ENCODE results near the gene TTC29. TPM values are rescaled to one million over a fixed set of nuclear protein-coding genes. Genes with fewer than 3 reads are reported as not detected.

Gene TTC29
- total and polyA plus RNA-seq, 2 donors (not counting 1 experiment from before 2014, with no cell fraction given) = not detected

DNA sequence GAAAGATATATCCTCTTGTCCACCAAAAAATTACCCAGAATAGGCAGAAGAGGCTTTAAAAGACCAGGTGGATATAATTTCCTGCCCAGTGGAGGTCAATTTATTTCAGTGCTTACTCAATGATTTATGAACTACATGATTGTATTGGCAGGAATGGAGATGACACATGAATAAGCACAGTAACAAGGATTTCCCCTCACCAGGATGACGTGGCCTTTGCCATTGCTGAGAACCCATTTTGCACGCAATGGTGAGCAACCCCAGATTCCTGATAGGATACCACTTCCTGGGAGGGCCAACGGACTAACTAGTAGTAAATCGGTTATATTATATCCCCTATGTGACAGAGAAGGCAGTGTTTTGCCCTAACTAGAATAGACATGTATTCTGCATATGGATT lies 11.6 kb upstream of the TTC29 start:
- Histone ChIP-seq H3K36me3 (replicated peaks in 1 of 2; ENCODE audit: control extremely low read depth in 1 of 2, control insufficient read depth in 1 of 2, extremely low read depth in 1 of 2, insufficient read depth in 2 of 2, low read length in 1 of 2) (no peaks in the 10 kb centered on the region), H3K4me2 (replicated peaks; ENCODE audit: low read depth, low read length, poor library complexity, severe bottlenecking) (no peak overlapping the region), H3K27me3 (replicated peaks in 1 of 4; ENCODE audit: control extremely low read depth in 1 of 4, control insufficient read depth in 3 of 4, insufficient read depth in 4 of 4, low read length in 3 of 4) (peaks cover 0 to 5% (median 0%) of the 10 kb centered on the region in 4 experiments), H4K20me1 (ENCODE audit: control insufficient read depth, insufficient read depth, low read length, poor library complexity, severe bottlenecking) (no peaks in the 10 kb centered on the region), H2AFZ (ENCODE audit: insufficient read depth, low read depth, low read length, poor library complexity, severe bottlenecking) (no peak overlapping the region), H3K27ac (ENCODE audit: low read length in 2 of 2) (no peak overlapping the region), H3K4me1 (ENCODE audit: control insufficient read depth in 2 of 2, insufficient read depth in 2 of 2, low read length in 2 of 2) (no peaks in the 10 kb centered on the region), H3K9ac (ENCODE audit: low read length) (no peak overlapping the region), H3K79me2 (ENCODE audit: control insufficient read depth, insufficient read depth, low read length) (no peaks in the 10 kb centered on the region), H3K9me3 (ENCODE audit: control extremely low read depth in 1 of 3, control insufficient read depth in 2 of 3, insufficient read depth in 1 of 3, low read length in 2 of 3) (no peaks in the 10 kb centered on the region), H3K4me3 (ENCODE audit: control extremely low read depth in 1 of 5, extremely low read depth in 1 of 5, insufficient read depth in 1 of 5, low read depth in 2 of 5, low read length in 4 of 5) (no peak overlapping the region)
- 69% methylated on average over 2 of the region's 4 CpGs for WGBS (ENCODE audit: insufficient coverage)
- no peak for DNase-seq
- intact Hi-C loops (cut with micrococcal nuclease) = no loop called here
- Mint-ChIP-seq H3K27ac (no peak overlapping the region), H3K4me1 (no peaks in the 10 kb centered on the region), H3K27me3 (peaks cover 34% of the 10 kb centered on the region), H3K4me3 (no peak overlapping the region), H3K9me3 (ENCODE audit: insufficient read depth) (no peaks in the 10 kb centered on the region)
- ATAC-seq (ENCODE audit: low read depth) = no peak
- no peak for TF ChIP-seq EZH2 (IDR thresholded peaks at IDR 0.05; ENCODE audit: borderline replicate concordance, insufficient read depth, low read depth, low read length, poor library complexity, severe bottlenecking)
- TF ChIP-seq, protein P1, sequence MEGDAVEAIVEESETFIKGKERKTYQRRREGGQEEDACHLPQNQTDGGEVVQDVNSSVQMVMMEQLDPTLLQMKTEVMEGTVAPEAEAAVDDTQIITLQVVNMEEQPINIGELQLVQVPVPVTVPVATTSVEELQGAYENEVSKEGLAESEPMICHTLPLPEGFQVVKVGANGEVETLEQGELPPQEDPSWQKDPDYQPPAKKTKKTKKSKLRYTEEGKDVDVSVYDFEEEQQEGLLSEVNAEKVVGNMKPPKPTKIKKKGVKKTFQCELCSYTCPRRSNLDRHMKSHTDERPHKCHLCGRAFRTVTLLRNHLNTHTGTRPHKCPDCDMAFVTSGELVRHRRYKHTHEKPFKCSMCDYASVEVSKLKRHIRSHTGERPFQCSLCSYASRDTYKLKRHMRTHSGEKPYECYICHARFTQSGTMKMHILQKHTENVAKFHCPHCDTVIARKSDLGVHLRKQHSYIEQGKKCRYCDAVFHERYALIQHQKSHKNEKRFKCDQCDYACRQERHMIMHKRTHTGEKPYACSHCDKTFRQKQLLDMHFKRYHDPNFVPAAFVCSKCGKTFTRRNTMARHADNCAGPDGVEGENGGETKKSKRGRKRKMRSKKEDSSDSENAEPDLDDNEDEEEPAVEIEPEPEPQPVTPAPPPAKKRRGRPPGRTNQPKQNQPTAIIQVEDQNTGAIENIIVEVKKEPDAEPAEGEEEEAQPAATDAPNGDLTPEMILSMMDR (IDR thresholded peaks at IDR 0.05) = no peak
- CTCF ChIA-PET = no interaction called here
- POLR2A ChIA-PET = no interaction called here

DNA sequence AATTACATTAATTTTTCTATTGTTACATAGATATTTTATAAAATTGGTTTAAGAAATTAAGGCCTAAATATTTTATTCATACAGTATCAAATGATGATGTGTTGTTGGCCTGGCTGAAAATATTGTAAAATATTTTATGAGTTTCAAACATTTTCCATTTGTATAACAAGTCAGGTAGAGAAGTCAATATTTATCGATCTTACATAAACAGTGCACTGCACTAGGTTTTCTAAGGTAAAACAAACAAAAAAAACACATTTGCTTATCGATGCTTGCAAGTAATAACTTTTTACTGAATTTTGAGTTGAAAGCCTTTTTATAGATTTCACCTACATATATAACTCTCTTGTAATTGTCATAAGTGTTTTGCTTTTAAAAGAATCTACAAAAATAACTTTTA lies 7.2 kb upstream of the TTC29 start:
- Histone ChIP-seq H3K9ac (ENCODE audit: low read length) (no peak overlapping the region), H3K27me3 (replicated peaks in 1 of 4; ENCODE audit: control extremely low read depth in 1 of 4, control insufficient read depth in 3 of 4, insufficient read depth in 4 of 4, low read length in 3 of 4) (peaks cover 0 to 16% (median 4%) of the 10 kb centered on the region in 4 experiments), H3K36me3 (replicated peaks in 1 of 2; ENCODE audit: control extremely low read depth in 1 of 2, control insufficient read depth in 1 of 2, extremely low read depth in 1 of 2, insufficient read depth in 2 of 2, low read length in 1 of 2) (no peaks in the 10 kb centered on the region), H3K9me3 (ENCODE audit: control extremely low read depth in 1 of 3, control insufficient read depth in 2 of 3, insufficient read depth in 1 of 3, low read length in 2 of 3) (no peaks in the 10 kb centered on the region), H4K20me1 (ENCODE audit: control insufficient read depth, insufficient read depth, low read length, poor library complexity, severe bottlenecking) (no peaks in the 10 kb centered on the region), H3K4me2 (replicated peaks; ENCODE audit: low read depth, low read length, poor library complexity, severe bottlenecking) (no peak overlapping the region), H3K4me1 (ENCODE audit: control insufficient read depth in 2 of 2, insufficient read depth in 2 of 2, low read length in 2 of 2) (no peaks in the 10 kb centered on the region), H3K27ac (ENCODE audit: low read length in 2 of 2) (no peak overlapping the region), H3K4me3 (ENCODE audit: control extremely low read depth in 1 of 5, extremely low read depth in 1 of 5, insufficient read depth in 1 of 5, low read depth in 2 of 5, low read length in 4 of 5) (no peak overlapping the region), H3K79me2 (ENCODE audit: control insufficient read depth, insufficient read depth, low read length) (no peaks in the 10 kb centered on the region), H2AFZ (ENCODE audit: insufficient read depth, low read depth, low read length, poor library complexity, severe bottlenecking) (no peak overlapping the region)
- no CpG with 5 or more reads among the region's 2 CpGs for WGBS (ENCODE audit: insufficient coverage)
- Mint-ChIP-seq H3K4me3 (no peak overlapping the region), H3K9me3 (ENCODE audit: insufficient read depth) (no peaks in the 10 kb centered on the region), H3K4me1 (no peaks in the 10 kb centered on the region), H3K27me3 (peaks cover 49% of the 10 kb centered on the region), H3K27ac (no peak overlapping the region)
- ChIA-PET POLR2A (no interaction called here), CTCF (no interaction called here)
- TF ChIP-seq EZH2 (IDR thresholded peaks at IDR 0.05; ENCODE audit: borderline replicate concordance, insufficient read depth, low read depth, low read length, poor library complexity, severe bottlenecking) = no peak
- TF ChIP-seq, protein P1 (IDR thresholded peaks at IDR 0.05) = no peak
- no peak for ATAC-seq (ENCODE audit: low read depth)
- intact Hi-C loops (cut with micrococcal nuclease) = no loop called here
- no peak for DNase-seq
